HepG2 (cell line): ENCODE data around the gene BRMS1. TPM values are rescaled to one million over a fixed set of nuclear protein-coding genes. Genes with fewer than 3 reads are reported as not detected.
A peak's percentile ranks its signal among the peaks of the same experiment; 100 is the strongest.

ENCODE experiments used
- E2F2 ChIP-seq: sonication (generic); formaldehyde crosslinking; IDR thresholded peaks from 2 replicates; pipeline ENCODE4 v1.4.0; 2020; ENCODE audit warnings: missing genetic modification reagents, borderline replicate concordance
- FOXA1 ChIP-seq, 2 experiments: fragments of 450-650 bp in 1 of 2; sonication (generic) in 1 of 2; formaldehyde crosslinking in 1 of 2; IDR thresholded peaks; 2 replicates each; pipeline versions ENCODE4 v1.4.0 to v1.6.1; 2016 to 2020; ENCODE audit warnings: missing genetic modification reagents in 1 of 2
- GATAD2A ChIP-seq: IDR thresholded peaks from 2 replicates; pipeline ENCODE4 v1.6.1; 2016
- GZF1 ChIP-seq: sonication (generic); formaldehyde crosslinking; IDR thresholded peaks from 2 replicates; pipeline ENCODE4 v1.5.1; 2020; ENCODE audit warnings: mild to moderate bottlenecking, missing genetic modification reagents
- ISL2 ChIP-seq: sonication (generic); formaldehyde crosslinking; IDR thresholded peaks from 2 replicates; pipeline ENCODE4 v1.5.0; 2020; ENCODE audit warnings: missing genetic modification reagents
- KDM1A ChIP-seq: IDR thresholded peaks from 2 replicates; pipeline ENCODE4 v1.6.1; 2016; ENCODE audit warnings: missing compliant biosample characterization
- KLF9 ChIP-seq: IDR thresholded peaks from 2 replicates; pipeline ENCODE4 v1.6.1; 2016; ENCODE audit warnings: low read depth
- LRRFIP1 ChIP-seq: sonication (generic); formaldehyde crosslinking; conservative IDR thresholded peaks from 2 replicates; pipeline ENCODE4 v1.4.0; 2020; ENCODE audit warnings: missing genetic modification reagents
- NFE2 ChIP-seq: sonication (generic); formaldehyde crosslinking; IDR thresholded peaks from 2 replicates; pipeline ENCODE4 v1.4.0; 2020; ENCODE audit warnings: missing genetic modification reagents
- PHF21A ChIP-seq: sonication (generic); formaldehyde crosslinking; IDR thresholded peaks from 2 replicates; pipeline ENCODE4 v1.5.0; 2020; ENCODE audit warnings: mild to moderate bottlenecking, missing genetic modification reagents
- RFXANK ChIP-seq: IDR thresholded peaks from 2 replicates; pipeline ENCODE4 v1.6.1; 2016
- RXRB ChIP-seq: IDR thresholded peaks from 2 replicates; pipeline ENCODE4 v1.6.1; 2016; ENCODE audit warnings: borderline replicate concordance, missing genetic modification reagents, missing compliant biosample characterization
- SAFB2 ChIP-seq: sonication (generic); formaldehyde crosslinking; IDR thresholded peaks from 2 replicates; pipeline ENCODE4 v1.5.1; 2020; ENCODE audit warnings: missing genetic modification reagents, low read depth, mild to moderate bottlenecking, borderline replicate concordance
- U2AF1 ChIP-seq: fragments of 200-400 bp; formaldehyde crosslinking; optimal IDR thresholded peaks from 2 replicates; pipeline ENCODE3; 2017; ENCODE audit warnings: mild to moderate bottlenecking, low read depth, low read length
- ZFP82 ChIP-seq: sonication (generic); formaldehyde crosslinking; IDR thresholded peaks from 2 replicates; pipeline ENCODE4 v1.5.1; 2020; ENCODE audit warnings: mild to moderate bottlenecking, missing genetic modification reagents, borderline replicate concordance
- ZFP90 ChIP-seq: sonication (generic); formaldehyde crosslinking; IDR thresholded peaks from 2 replicates; pipeline ENCODE4 v1.8.0; 2022; ENCODE audit warnings: missing genetic modification reagents, mild to moderate bottlenecking, inconsistent platforms, borderline replicate concordance
- ZNF460 ChIP-seq: sonication (generic); formaldehyde crosslinking; IDR thresholded peaks from 2 replicates; pipeline ENCODE4 v1.5.1; 2020; ENCODE audit warnings: missing genetic modification reagents, mild to moderate bottlenecking, borderline replicate concordance
- ZNF652 ChIP-seq: IDR thresholded peaks from 2 replicates; pipeline ENCODE4 v1.6.1; 2016; ENCODE audit warnings: low read depth, borderline replicate concordance
- ZNF674 ChIP-seq: sonication (generic); formaldehyde crosslinking; IDR thresholded peaks from 2 replicates; pipeline ENCODE4 v1.5.0; 2020; ENCODE audit warnings: low read depth, mild to moderate bottlenecking, missing genetic modification reagents
- ZNF773 ChIP-seq: sonication (generic); formaldehyde crosslinking; IDR thresholded peaks from 2 replicates; pipeline ENCODE4 v1.4.0; 2020; ENCODE audit warnings: missing genetic modification reagents, borderline replicate concordance
- ZSCAN25 ChIP-seq: sonication (generic); formaldehyde crosslinking; IDR thresholded peaks from 2 replicates; pipeline ENCODE4 v1.8.0; 2022; ENCODE audit warnings: mild to moderate bottlenecking, missing genetic modification reagents
- polyA plus RNA-seq, 8 experiments: library from polyadenylated mRNA; depleted of rRNA in 3 of 8; stranded (reverse) in 7 of 8; unstranded in 1 of 8; fragments of >200 nt; fragmentation: Illumina TruSeq in 4 of 8; extraction: Trizol in 4 of 8; gene quantifications; 2 replicates each; pipeline versions ENCODE4 v1.2.1 to v1.2.3, GENCODE V29; 2011 to 2016; ENCODE audit warnings: low read depth in 4 of 8, missing spikeins in 1 of 8, mixed read lengths in 1 of 8; ENCODE audit not compliant: insufficient read depth in 1 of 8
- total RNA-seq, 5 experiments: library from RNA; depleted of rRNA; stranded (reverse); fragments of >200 nt; fragmentation: Illumina TruSeq; extraction: Trizol; gene quantifications; 2 replicates each; pipeline ENCODE4 v1.2.3, GENCODE V29; 2016; ENCODE audit warnings: low read depth in 1 of 5
- TF ChIP-seq, protein P1 (sequence below): fragments of 450-650 bp; IDR thresholded peaks from 2 replicates; pipeline ENCODE4 v1.6.1; 2017; ENCODE audit warnings: mild to moderate bottlenecking
- TF ChIP-seq, protein P2 (sequence below): sonication (generic); formaldehyde crosslinking; IDR thresholded peaks from 2 replicates; pipeline ENCODE4 v1.4.0; 2020; ENCODE audit warnings: missing genetic modification reagents, borderline replicate concordance

The BRMS1 gene
- total and polyA plus RNA-seq, 2 of the 13 experiments (the other 11 are each of a cell fraction or from before 2014, with no cell fraction given) = 15.8 to 55.7 TPM

- peak; percentile 68; the same call in 1 of the 2 replicates for TF ChIP-seq GZF1 (CRISPR knock-in tag)
- no peak for TF ChIP-seq GATAD2A (CRISPR knock-in tag)
- TF ChIP-seq ZNF460 (CRISPR knock-in tag) = no peak
- TF ChIP-seq ZFP90 (CRISPR knock-in tag) = peak; percentile 45
- TF ChIP-seq, protein P1, sequence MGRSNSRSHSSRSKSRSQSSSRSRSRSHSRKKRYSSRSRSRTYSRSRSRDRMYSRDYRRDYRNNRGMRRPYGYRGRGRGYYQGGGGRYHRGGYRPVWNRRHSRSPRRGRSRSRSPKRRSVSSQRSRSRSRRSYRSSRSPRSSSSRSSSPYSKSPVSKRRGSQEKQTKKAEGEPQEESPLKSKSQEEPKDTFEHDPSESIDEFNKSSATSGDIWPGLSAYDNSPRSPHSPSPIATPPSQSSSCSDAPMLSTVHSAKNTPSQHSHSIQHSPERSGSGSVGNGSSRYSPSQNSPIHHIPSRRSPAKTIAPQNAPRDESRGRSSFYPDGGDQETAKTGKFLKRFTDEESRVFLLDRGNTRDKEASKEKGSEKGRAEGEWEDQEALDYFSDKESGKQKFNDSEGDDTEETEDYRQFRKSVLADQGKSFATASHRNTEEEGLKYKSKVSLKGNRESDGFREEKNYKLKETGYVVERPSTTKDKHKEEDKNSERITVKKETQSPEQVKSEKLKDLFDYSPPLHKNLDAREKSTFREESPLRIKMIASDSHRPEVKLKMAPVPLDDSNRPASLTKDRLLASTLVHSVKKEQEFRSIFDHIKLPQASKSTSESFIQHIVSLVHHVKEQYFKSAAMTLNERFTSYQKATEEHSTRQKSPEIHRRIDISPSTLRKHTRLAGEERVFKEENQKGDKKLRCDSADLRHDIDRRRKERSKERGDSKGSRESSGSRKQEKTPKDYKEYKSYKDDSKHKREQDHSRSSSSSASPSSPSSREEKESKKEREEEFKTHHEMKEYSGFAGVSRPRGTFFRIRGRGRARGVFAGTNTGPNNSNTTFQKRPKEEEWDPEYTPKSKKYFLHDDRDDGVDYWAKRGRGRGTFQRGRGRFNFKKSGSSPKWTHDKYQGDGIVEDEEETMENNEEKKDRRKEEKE = no peak
- TF ChIP-seq ZFP82 = no peak
- no peak for TF ChIP-seq KLF9 (CRISPR knock-in tag)
- no peak for TF ChIP-seq E2F2 (CRISPR knock-in tag)
- TF ChIP-seq RXRB = no peak
- no peak for TF ChIP-seq FOXA1 (IDR thresholded peaks at IDR 0.05)
- no peak for TF ChIP-seq FOXA1 (CRISPR knock-in tag; IDR thresholded peaks at IDR 0.05)
- TF ChIP-seq SAFB2 (CRISPR knock-in tag) = 0 out of 2 replicates have a peak, but pooled peaks have one; percentile 48
- no peak for TF ChIP-seq ZSCAN25 (CRISPR knock-in tag)
- no peak for TF ChIP-seq NFE2
- TF ChIP-seq ZNF773 = no peak
- peak; percentile 36; the same call in 1 of the 2 replicates for TF ChIP-seq RFXANK (CRISPR knock-in tag)
- peak; percentile 52; the same call in 1 of the 2 replicates for TF ChIP-seq PHF21A (CRISPR knock-in tag)
- TF ChIP-seq LRRFIP1 (CRISPR knock-in tag) = no peak
- TF ChIP-seq KDM1A (CRISPR knock-in tag) = no peak
- peak; percentile 35; the same call in 1 of the 2 replicates for TF ChIP-seq ZNF652 (CRISPR knock-in tag)
- TF ChIP-seq, protein P2, sequence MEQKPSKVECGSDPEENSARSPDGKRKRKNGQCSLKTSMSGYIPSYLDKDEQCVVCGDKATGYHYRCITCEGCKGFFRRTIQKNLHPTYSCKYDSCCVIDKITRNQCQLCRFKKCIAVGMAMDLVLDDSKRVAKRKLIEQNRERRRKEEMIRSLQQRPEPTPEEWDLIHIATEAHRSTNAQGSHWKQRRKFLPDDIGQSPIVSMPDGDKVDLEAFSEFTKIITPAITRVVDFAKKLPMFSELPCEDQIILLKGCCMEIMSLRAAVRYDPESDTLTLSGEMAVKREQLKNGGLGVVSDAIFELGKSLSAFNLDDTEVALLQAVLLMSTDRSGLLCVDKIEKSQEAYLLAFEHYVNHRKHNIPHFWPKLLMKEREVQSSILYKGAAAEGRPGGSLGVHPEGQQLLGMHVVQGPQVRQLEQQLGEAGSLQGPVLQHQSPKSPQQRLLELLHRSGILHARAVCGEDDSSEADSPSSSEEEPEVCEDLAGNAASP (CRISPR knock-in tag) = peak; percentile 82
- no peak for TF ChIP-seq ZNF674
- no peak for TF ChIP-seq U2AF1
- peak; percentile 51; the same call in 1 of the 2 replicates for TF ChIP-seq ISL2
Observed at GRCh38 chr11:66344550-66345315, at the start of gene BRMS1 (continued).
